AG09309 (cell line): ENCODE measurements around the gene CCDC120.

Experiments
- DNase-seq: peaks from one replicate; pipeline ENCODE4 v3.0.0-alpha.2; 2010; ENCODE audit warnings: low read depth
- H3K4me3 ChIP-seq: 2 replicates; pipeline ENCODE4 v1.5.1; 2011; ENCODE audit warnings: mild to moderate bottlenecking, low read depth, low read length, moderate library complexity; ENCODE audit not compliant: control insufficient read depth
- TF ChIP-seq, protein P1 (sequence below): IDR thresholded peaks from 2 replicates; pipeline ENCODE4 v1.5.1; 2011; ENCODE audit warnings: mild to moderate bottlenecking, low read depth, low read length, inconsistent platforms; ENCODE audit not compliant: insufficient read depth, control insufficient read depth; ENCODE audit errors: missing control alignments

The CCDC120 gene

DNA sequence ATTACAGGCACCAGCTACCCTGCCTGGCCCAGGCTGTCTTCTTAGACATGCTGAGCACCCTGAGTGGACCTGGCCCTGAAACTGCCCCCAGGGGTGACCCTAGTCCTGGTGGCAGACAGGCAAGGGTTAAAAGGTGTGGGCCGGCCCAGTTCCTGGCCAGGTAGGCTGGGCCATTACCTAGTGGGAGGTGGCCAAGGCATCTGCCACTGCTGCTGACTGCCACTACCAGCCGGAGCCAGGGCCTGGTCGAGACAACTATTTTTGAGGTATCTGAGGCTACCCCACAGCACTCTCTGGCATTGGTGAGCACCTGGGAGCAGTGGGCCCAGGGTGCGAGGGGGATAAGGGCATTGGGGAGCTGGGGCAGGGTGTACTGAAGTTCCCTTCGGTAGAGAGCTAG is at the start of gene CCDC120:
CCDC120 (plus strand) TSS at position 206 of the 400 bp plus-strand sequence. CDS start 3,043 bp downstream, outside the sequence.
- TF ChIP-seq, protein P1, sequence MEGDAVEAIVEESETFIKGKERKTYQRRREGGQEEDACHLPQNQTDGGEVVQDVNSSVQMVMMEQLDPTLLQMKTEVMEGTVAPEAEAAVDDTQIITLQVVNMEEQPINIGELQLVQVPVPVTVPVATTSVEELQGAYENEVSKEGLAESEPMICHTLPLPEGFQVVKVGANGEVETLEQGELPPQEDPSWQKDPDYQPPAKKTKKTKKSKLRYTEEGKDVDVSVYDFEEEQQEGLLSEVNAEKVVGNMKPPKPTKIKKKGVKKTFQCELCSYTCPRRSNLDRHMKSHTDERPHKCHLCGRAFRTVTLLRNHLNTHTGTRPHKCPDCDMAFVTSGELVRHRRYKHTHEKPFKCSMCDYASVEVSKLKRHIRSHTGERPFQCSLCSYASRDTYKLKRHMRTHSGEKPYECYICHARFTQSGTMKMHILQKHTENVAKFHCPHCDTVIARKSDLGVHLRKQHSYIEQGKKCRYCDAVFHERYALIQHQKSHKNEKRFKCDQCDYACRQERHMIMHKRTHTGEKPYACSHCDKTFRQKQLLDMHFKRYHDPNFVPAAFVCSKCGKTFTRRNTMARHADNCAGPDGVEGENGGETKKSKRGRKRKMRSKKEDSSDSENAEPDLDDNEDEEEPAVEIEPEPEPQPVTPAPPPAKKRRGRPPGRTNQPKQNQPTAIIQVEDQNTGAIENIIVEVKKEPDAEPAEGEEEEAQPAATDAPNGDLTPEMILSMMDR = no peak
- DNase-seq = no peak
- no peak within 1 kb of the TSS for H3K4me3 ChIP-seq

DNA sequence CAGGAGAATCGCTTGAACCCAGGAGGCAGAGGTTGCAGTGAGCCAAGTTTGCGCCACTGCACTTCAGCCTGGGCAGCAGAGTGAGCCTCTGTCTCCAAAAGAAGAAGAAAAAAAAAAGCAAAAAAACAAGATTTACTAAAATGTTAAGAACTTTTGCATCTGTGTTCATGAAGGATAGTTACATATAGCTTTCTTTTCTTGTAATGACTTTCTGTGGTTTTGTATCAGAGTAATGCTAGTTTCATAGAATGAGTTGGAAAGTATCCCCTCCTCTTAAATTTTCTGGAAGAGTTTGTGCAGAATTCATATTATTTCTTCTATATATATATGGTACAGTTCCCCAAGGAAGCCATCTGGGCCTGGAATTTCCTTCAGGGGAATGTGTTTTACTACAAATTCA is 39.7 kb upstream of the CCDC120 start:
- no peak overlapping the region for H3K4me3 ChIP-seq
- no peak for DNase-seq
- TF ChIP-seq, protein P1 = no peak

GRCh38 chrX:49019599-49020249 is 39.1 kb upstream of the CCDC120 start:
- H3K4me3 ChIP-seq = no peak overlapping the region
- no peak for DNase-seq
- TF ChIP-seq, protein P1 = no peak

- DNase-seq = no peak
- TF ChIP-seq, protein P1 = no peak
- H3K4me3 ChIP-seq = no peak overlapping the region
Observed at GRCh38 chrX:49029876-49030275, 28.9 kb upstream of the CCDC120 start.

DNA sequence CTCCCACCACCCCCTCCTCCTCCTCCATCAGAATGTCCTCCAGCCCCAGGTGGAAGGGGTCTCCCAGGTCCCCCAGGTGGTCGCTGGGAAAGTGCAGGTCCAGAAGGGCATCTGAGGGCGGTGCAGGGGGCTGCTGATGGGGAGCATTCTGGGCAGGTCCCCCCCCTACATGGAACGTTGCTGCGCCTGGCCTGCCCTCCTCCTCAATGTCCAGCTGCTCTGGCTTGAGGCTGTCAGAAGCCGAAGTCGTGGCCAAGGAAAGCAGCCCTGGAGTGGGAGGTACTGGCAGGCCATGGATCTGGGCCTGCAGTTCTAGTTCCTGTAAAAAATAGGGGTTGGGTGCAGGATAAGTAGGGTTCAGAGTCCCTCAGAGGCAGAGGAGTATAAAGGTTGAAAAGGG is 28.5 kb upstream of the CCDC120 start:
- no peak for DNase-seq
- TF ChIP-seq, protein P1 = no peak

DNA sequence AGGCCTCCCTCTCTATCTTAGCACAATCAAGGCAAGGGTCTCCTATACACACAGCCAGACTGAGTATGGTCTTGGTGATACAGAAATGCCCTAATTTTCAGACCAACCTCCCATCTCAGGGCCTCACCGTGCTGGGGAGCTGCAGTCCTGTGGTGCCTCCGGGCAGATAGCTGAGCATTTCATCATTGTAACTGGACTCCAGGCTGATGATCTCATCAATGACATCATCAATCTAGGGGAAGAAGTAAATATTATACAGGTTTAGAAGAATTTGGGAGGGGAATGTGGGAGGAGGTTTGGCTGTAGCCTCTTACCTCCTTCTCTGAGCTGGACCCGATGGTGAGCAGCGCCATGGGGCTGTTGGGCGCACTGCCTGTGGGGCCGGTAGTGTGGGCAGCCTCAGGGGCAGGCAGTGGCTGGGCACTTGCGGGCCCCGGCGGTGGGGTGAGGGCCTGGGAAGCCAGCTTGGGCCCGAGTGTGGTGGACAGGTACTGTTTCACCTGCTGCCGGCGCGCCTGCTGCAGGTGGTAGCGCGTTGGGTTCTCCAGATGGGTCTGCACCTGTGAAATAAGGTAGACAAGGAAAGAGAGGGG is 20.8 kb upstream of the CCDC120 start:
- no peak overlapping the region for H3K4me3 ChIP-seq
- DNase-seq = no peak
- TF ChIP-seq, protein P1 = no peak

More for the DNA sequence above, 28.5 kb upstream of the CCDC120 start:
- H3K4me3 ChIP-seq = no peak overlapping the region
